ENCODE data around the gene KLK11. TPM values are rescaled to one million over a fixed set of nuclear protein-coding genes. Genes with fewer than 3 reads are reported as not detected.

KLK11 gene
- total RNA-seq, 1 experiment from 2014 or later: not detected

- Histone ChIP-seq H3K27ac (no peak overlapping the region), H3K4me3 (no peak overlapping the region), H3K27me3 (replicated peaks) (no peaks in the 10 kb centered on the region), H3K4me1 (replicated peaks) (no peaks in the 10 kb centered on the region), H3K9me3 (replicated peaks) (no peaks in the 10 kb centered on the region), H3K36me3 (no peaks in the 10 kb centered on the region)
- DNase-seq (ENCODE audit: low read depth in 1 of 2, low spot score in 2 of 2): no peak
Observed at GRCh38 chr19:51044327-51044726, 17.9 kb upstream of the KLK11 start.

- Histone ChIP-seq H3K4me1 (replicated peaks) (no peaks in the 10 kb centered on the region), H3K27me3 (replicated peaks) (no peaks in the 10 kb centered on the region), H3K9me3 (replicated peaks) (no peaks in the 10 kb centered on the region), H3K27ac (no peak overlapping the region), H3K4me3 (no peak overlapping the region), H3K36me3 (no peaks in the 10 kb centered on the region)
- DNase-seq (ENCODE audit: low read depth in 1 of 2, low spot score in 2 of 2): no peak
Observed at GRCh38 chr19:51043497-51043896, 17.1 kb upstream of the KLK11 start.

- Histone ChIP-seq H3K36me3 (no peaks in the 10 kb centered on the region), H3K4me3 (no peak overlapping the region), H3K27me3 (replicated peaks) (no peaks in the 10 kb centered on the region), H3K27ac (no peak overlapping the region), H3K4me1 (replicated peaks) (no peaks in the 10 kb centered on the region), H3K9me3 (replicated peaks) (no peaks in the 10 kb centered on the region)
- DNase-seq (ENCODE audit: low read depth in 1 of 2, low spot score in 2 of 2): no peak
Observed at GRCh38 chr19:51040151-51040550, 13.7 kb upstream of the KLK11 start.

- H3K9me3 ChIP-seq (replicated peaks): no peaks in the 10 kb centered on the region
- H3K27ac ChIP-seq: no peak overlapping the region
- no peaks in the 10 kb centered on the region for H3K27me3 ChIP-seq (replicated peaks)
- no peaks in the 10 kb centered on the region for H3K36me3 ChIP-seq
- H3K4me1 ChIP-seq (replicated peaks): no peaks in the 10 kb centered on the region
- DNase-seq (ENCODE audit: low read depth in 1 of 2, low spot score in 2 of 2): no peak
- H3K4me3 ChIP-seq: no peak overlapping the region
Observed at GRCh38 chr19:51036519-51036918, 10.1 kb upstream of the KLK11 start.

- H3K4me1 ChIP-seq (replicated peaks): no peaks in the 10 kb centered on the region
- DNase-seq (ENCODE audit: low read depth in 1 of 2, low spot score in 2 of 2): no peak
- H3K4me3 ChIP-seq: no peak within 1 kb of the TSS
- no peaks in the 10 kb centered on the region for H3K27me3 ChIP-seq (replicated peaks)
- no peak within 1 kb of the TSS for H3K27ac ChIP-seq
- no peaks in the 10 kb centered on the region for H3K9me3 ChIP-seq (replicated peaks)
- H3K36me3 ChIP-seq: no peaks in the 10 kb centered on the region
Observed at GRCh38 chr19:51034704-51035103, 8.3 kb upstream of the KLK11 start, which contains the start of gene KLK12. Gene KLK12, minus strand, starts transcription at chr19:51035002. Its CDS starts 381 bp downstream, at chr19:51034621.

DNA sequence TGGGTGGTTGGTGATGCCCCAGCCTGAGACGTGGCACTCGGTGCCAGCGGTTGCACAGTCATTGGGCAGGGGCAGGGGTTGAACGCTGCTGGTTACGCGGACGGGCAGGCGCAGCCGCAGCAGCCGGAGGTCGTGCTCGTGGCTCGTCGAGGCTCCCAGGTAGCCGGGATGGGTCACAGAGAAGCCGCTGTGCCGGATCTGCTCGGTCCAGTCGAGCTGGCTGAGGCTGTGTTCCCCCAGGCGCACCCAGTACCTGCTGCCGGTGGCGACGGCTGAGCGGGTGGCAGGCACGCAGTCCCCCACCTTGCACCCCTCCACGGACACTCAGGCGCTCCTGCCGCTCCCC is 5.4 kb upstream of the KLK11 start:
- Histone ChIP-seq H3K4me1 (replicated peaks) (no peaks in the 10 kb centered on the region), H3K27ac (no peak overlapping the region), H3K36me3 (no peaks in the 10 kb centered on the region), H3K9me3 (replicated peaks) (no peaks in the 10 kb centered on the region), H3K27me3 (replicated peaks) (0 out of 2 replicates have a peak, but pooled peaks cover 8% of the 10 kb centered on the region), H3K4me3 (no peak overlapping the region)
- no peak for DNase-seq (ENCODE audit: low read depth in 1 of 2, low spot score in 2 of 2)

DNA sequence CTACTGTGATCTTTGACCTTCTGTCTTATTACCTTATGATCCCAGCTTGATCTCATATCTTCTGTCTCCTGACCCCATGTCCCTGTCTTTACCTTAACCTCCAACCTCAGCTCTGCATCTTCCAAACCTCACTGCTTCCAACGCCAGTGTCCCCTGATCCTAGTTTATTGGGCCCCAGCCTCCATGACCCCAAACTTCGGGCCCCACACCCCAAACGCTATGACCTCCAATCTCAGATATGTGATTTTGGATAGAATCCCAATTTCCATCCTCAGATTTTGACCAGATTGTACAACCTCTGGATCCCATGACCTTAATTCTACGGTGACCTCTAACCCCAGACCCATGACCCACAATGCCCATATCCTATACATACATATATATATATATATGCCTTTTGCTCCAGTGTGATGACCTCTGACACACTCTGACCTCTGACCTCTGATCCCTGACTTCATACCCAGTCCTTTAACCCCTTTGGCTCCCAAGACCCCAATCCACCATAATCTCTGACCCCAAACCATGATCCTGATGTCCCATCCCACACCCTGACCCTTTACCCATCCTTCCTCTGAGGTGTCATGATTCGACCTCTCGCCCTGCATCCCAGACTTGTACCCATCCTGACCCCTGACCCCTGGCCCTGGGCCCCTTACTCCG is 4.9 kb upstream of the KLK11 start:
- Histone ChIP-seq H3K9me3 (replicated peaks) (no peaks in the 10 kb centered on the region), H3K27ac (no peak overlapping the region), H3K27me3 (replicated peaks) (peaks cover 9% of the 10 kb centered on the region), H3K4me3 (no peak overlapping the region), H3K36me3 (no peaks in the 10 kb centered on the region), H3K4me1 (replicated peaks) (no peaks in the 10 kb centered on the region)
- DNase-seq (ENCODE audit: low read depth in 1 of 2, low spot score in 2 of 2): no peak

DNA sequence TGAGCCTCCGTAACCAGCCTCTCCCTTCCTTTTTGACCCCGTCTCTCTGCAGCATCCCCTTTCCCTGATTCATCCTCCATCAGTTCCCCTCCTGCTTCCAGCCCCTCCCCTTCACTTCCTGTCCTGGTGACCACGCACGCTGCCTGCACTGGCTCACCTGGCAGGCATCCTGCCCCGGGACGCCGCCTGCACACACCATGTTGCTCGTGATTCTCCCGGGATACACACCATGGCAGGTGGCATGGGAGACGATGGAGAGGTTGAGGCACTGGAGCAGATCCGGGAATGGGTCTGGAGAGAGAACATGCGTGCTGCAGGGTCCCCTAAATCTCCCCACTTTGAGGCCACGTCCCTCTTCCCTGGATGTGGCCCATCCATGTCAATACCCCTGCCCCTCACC is 4.2 kb upstream of the KLK11 start:
- Histone ChIP-seq H3K27ac (no peak overlapping the region), H3K4me1 (replicated peaks) (no peaks in the 10 kb centered on the region), H3K4me3 (no peak overlapping the region), H3K36me3 (no peaks in the 10 kb centered on the region), H3K9me3 (replicated peaks) (no peaks in the 10 kb centered on the region), H3K27me3 (replicated peaks) (peaks cover 17% of the 10 kb centered on the region)
- no peak for DNase-seq (ENCODE audit: low read depth in 1 of 2, low spot score in 2 of 2)

DNA sequence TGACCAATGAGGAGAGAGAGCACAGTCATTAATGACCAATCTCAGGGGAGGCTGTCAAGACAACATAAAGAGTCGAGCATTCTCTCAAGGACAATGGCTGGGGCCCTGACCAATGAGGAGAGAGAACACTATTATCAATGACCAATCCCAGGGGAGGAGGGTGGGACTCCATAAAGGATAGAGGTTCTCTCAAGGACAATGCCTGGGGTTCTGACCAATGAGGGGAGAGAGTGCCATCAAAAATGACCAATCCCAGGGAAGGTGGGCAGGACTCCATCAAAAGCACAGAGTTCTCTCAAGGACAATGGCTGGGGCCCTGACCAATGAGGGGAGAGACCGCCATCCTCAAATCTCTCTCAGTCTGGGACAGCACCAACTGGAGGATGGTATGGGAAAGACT is 3.3 kb upstream of the KLK11 start:
- Histone ChIP-seq H3K27ac (no peak overlapping the region), H3K4me1 (replicated peaks) (no peaks in the 10 kb centered on the region), H3K27me3 (replicated peaks) (peaks cover 18% of the 10 kb centered on the region), H3K36me3 (no peaks in the 10 kb centered on the region), H3K9me3 (replicated peaks) (no peaks in the 10 kb centered on the region), H3K4me3 (no peak overlapping the region)
- no peak for DNase-seq (ENCODE audit: low read depth in 1 of 2, low spot score in 2 of 2)

DNA sequence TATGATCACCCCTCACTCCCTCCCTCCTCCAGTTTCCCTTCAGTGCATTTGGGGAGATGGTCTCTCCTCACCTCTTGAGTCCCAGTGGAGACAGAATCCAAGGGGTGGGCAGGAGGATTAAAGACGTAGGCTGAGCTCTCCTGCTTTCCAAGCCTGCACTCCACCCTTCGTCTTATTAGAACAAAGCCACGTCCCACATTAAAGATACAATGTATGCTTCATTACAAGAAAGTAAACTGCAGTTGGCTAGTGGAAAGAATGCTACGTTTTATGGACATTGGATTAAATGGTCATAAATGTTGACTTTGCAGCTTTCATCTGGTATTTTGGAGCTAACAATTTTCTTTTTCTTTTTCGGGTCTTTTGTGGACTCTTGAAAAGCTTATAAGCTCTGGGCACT is 1.5 kb upstream of the KLK11 start:
- H3K36me3 ChIP-seq: no peaks in the 10 kb centered on the region
- no peak overlapping the region for H3K4me3 ChIP-seq
- peaks cover 18% of the 10 kb centered on the region for H3K27me3 ChIP-seq (replicated peaks)
- H3K27ac ChIP-seq: no peak overlapping the region
- no peaks in the 10 kb centered on the region for H3K4me1 ChIP-seq (replicated peaks)
- no peak for DNase-seq (ENCODE audit: low read depth in 1 of 2, low spot score in 2 of 2)
- no peaks in the 10 kb centered on the region for H3K9me3 ChIP-seq (replicated peaks)

GRCh38 chr19:51027126-51027806 is 850 bp upstream of the KLK11 start:
- Histone ChIP-seq H3K4me1 (replicated peaks) (no peaks in the 10 kb centered on the region), H3K36me3 (no peaks in the 10 kb centered on the region), H3K27ac (no peak overlapping the region), H3K27me3 (replicated peaks) (peaks cover 18% of the 10 kb centered on the region), H3K4me3 (no peak overlapping the region), H3K9me3 (replicated peaks) (no peaks in the 10 kb centered on the region)
- no peak for DNase-seq (ENCODE audit: low read depth in 1 of 2, low spot score in 2 of 2)

- peaks cover 23% of the 10 kb centered on the region for H3K27me3 ChIP-seq (replicated peaks)
- DNase-seq (ENCODE audit: low read depth in 1 of 2, low spot score in 2 of 2): no peak
- H3K36me3 ChIP-seq: no peaks in the 10 kb centered on the region
- no peak overlapping the region for H3K4me3 ChIP-seq
- H3K4me1 ChIP-seq (replicated peaks): no peaks in the 10 kb centered on the region
- H3K9me3 ChIP-seq (replicated peaks): no peaks in the 10 kb centered on the region
- no peak overlapping the region for H3K27ac ChIP-seq
Observed at GRCh38 chr19:51025809-51026553, 435 bp downstream of the KLK11 start.

GRCh38 chr19:51025401-51025800 is 1.0 kb downstream of the KLK11 start:
- Histone ChIP-seq H3K36me3 (no peaks in the 10 kb centered on the region), H3K27ac (no peak overlapping the region), H3K4me3 (no peak overlapping the region), H3K4me1 (replicated peaks) (no peaks in the 10 kb centered on the region), H3K9me3 (replicated peaks) (no peaks in the 10 kb centered on the region), H3K27me3 (replicated peaks) (peaks cover 29% of the 10 kb centered on the region)
- no peak for DNase-seq (ENCODE audit: low read depth in 1 of 2, low spot score in 2 of 2)

- Histone ChIP-seq H3K36me3 (no peaks in the 10 kb centered on the region), H3K27ac (no peak overlapping the region), H3K4me1 (replicated peaks) (no peaks in the 10 kb centered on the region), H3K4me3 (no peak overlapping the region), H3K27me3 (replicated peaks) (peaks cover 31% of the 10 kb centered on the region), H3K9me3 (replicated peaks) (no peaks in the 10 kb centered on the region)
- DNase-seq (ENCODE audit: low read depth in 1 of 2, low spot score in 2 of 2): no peak
Observed at GRCh38 chr19:51024924-51025323, 1.5 kb downstream of the KLK11 start.
